OCI-LY7 (cell line): ENCODE results near the gene BEST2. TPM values are rescaled to one million over a fixed set of nuclear protein-coding genes. Genes with fewer than 3 reads are reported as not detected.
A peak's percentile ranks its signal among the peaks of the same experiment; 100 is the strongest.

Experiments
- BruUV-seq: library from RNA; stranded (reverse); fragments of 400-500 nt; replicated peaks from 2 replicates; lab custom pipeline; 2021; lab: Mats Ljungman, UMichigan
- CTCF ChIA-PET: fragments of 300-600 bp; sonication (Branson Sonifier 250); formaldehyde crosslinking; loops from one replicate; lab custom pipeline; 2022; ENCODE audit warnings: antibody characterized with exemption; ENCODE audit not compliant: unreplicated experiment; lab: Charles Lee
- POLR2A ChIA-PET: fragments of 300-600 bp; sonication (Branson Sonifier 250); formaldehyde crosslinking; loops from one replicate; lab custom pipeline; 2022; ENCODE audit warnings: antibody characterized with exemption; lab: Charles Lee
- DNase-seq: peaks from one replicate; pipeline ENCODE4 v3.0.0-alpha.2; 2015; ENCODE audit warnings: low spot score
- H2AFZ ChIP-seq: fragments of 200-600 bp; sonication (generic), shearing (Covaris generic); 2 replicates; pipeline ENCODE4 v1.6.1; 2014; ENCODE audit warnings: mild to moderate bottlenecking, antibody characterized with exemption, low read length, moderate library complexity
- H3K27ac ChIP-seq: fragments of 200-600 bp; sonication (generic); 2 replicates; pipeline ENCODE4 v1.5.1; 2014; ENCODE audit warnings: mixed run types, low read depth, mild to moderate bottlenecking, moderate library complexity, low read length, inconsistent platforms; ENCODE audit not compliant: poor library complexity, severe bottlenecking
- H3K36me3 ChIP-seq: fragments of 200-600 bp; sonication (generic); 2 replicates; pipeline ENCODE4 v1.6.1; 2014; ENCODE audit warnings: mild to moderate bottlenecking, antibody characterized with exemption, low read length, moderate library complexity, mixed read lengths; ENCODE audit not compliant: insufficient read depth
- H3K4me1 ChIP-seq: fragments of 200-600 bp; sonication (generic); 2 replicates; pipeline ENCODE4 v1.5.1; 2014; ENCODE audit warnings: mild to moderate bottlenecking, low read length; ENCODE audit not compliant: insufficient read depth, poor library complexity, severe bottlenecking
- H3K4me2 ChIP-seq: fragments of 200-600 bp; sonication (generic); 2 replicates; pipeline ENCODE4 v1.6.1; 2014; ENCODE audit warnings: mild to moderate bottlenecking, low read length
- H3K4me3 ChIP-seq: fragments of 200-600 bp; sonication (generic); 2 replicates; pipeline ENCODE4 v1.5.1; 2014; ENCODE audit warnings: mild to moderate bottlenecking, low read depth, low read length; ENCODE audit not compliant: poor library complexity, severe bottlenecking
- H3K79me2 ChIP-seq: fragments of 200-600 bp; sonication (generic); 2 replicates; pipeline ENCODE4 v1.6.1; 2016; ENCODE audit warnings: low read depth, mild to moderate bottlenecking, low read length, moderate library complexity, mixed read lengths; ENCODE audit not compliant: insufficient read depth
- H3K9me2 ChIP-seq: fragments of 200-600 bp; sonication (generic); 2 replicates; pipeline ENCODE4 v1.6.1; 2016; ENCODE audit warnings: mild to moderate bottlenecking, low read length, mixed read lengths; ENCODE audit not compliant: insufficient read depth
- H3K9me3 ChIP-seq: fragments of 200-600 bp; sonication (generic); 2 replicates; pipeline ENCODE4 v1.6.1; 2014; ENCODE audit warnings: mild to moderate bottlenecking, mixed run types, low read length, mixed read lengths
- H4K20me1 ChIP-seq: fragments of 200-600 bp; sonication (generic); 2 replicates; pipeline ENCODE4 v1.6.1; 2014; ENCODE audit warnings: mild to moderate bottlenecking, antibody characterized with exemption, low read length, moderate library complexity, mixed read lengths; ENCODE audit not compliant: insufficient read depth
- EZH2phosphoT487 ChIP-seq: fragments of 200-600 bp; sonication (generic); IDR thresholded peaks from 2 replicates; pipeline ENCODE4 v1.6.1; 2018; ENCODE audit warnings: low read depth, borderline replicate concordance, mild to moderate bottlenecking, mixed run types, antibody characterized with exemption, low read length, moderate library complexity, mixed read lengths
- intact Hi-C: fragments of 100-400 bp; cut with micrococcal nuclease; formaldehyde crosslinking; loops from one replicate; pipeline ENCODE4 v1.10.0; 2022; ENCODE audit not compliant: unreplicated experiment
- total RNA-seq, 2 experiments: library from RNA; depleted of rRNA in 1 of 2; stranded (reverse); fragments of >200 nt in 1 of 2; shearing (Covaris generic) in 1 of 2; gene quantifications; 2 replicates each; pipeline ENCODE4 v1.2.3, GENCODE V29; 2014 to 2022
- TF ChIP-seq, protein P1 (sequence below): fragments of 200-600 bp; sonication (generic); conservative IDR thresholded peaks from 2 replicates; pipeline ENCODE4 v1.5.1; 2014; ENCODE audit warnings: mild to moderate bottlenecking, antibody characterized with exemption, low read length, moderate library complexity, mixed read lengths

BEST2 gene
- total RNA-seq, 2 experiments from 2014 or later = not detected

DNA sequence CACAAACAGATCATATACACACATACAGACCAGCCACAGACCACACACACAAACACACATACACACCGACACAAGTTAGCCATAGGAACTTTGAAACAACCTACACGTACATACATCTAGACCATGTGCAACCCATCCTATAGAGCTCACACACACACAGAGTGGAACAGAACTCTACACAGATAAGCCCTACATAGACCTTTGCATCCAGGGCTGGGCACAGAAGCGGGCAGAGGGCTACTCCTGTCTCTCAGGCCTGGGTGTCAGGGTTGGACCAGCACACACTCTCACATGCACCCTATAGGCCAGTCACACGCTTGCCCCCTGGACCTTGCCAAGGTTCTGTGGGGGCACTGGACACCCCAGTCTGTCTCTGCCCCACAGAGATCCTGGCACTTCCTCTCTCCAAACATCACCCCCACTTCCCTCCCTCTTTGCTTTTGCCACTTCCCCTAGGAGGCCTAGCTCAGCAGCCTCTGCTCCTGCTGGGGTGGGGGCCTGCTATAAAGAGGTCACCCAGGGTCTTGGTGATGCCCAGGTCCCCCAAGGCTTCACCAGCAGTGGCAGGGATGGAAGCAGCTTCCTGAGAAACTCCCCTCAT, 33.9 kb downstream of the BEST2 start:
- no peaks in the 10 kb centered on the region for H3K36me3 ChIP-seq
- peak overlapping the region; percentile 47; the same call in 1 of the 2 replicates for H2AFZ ChIP-seq
- TF ChIP-seq, protein P1, sequence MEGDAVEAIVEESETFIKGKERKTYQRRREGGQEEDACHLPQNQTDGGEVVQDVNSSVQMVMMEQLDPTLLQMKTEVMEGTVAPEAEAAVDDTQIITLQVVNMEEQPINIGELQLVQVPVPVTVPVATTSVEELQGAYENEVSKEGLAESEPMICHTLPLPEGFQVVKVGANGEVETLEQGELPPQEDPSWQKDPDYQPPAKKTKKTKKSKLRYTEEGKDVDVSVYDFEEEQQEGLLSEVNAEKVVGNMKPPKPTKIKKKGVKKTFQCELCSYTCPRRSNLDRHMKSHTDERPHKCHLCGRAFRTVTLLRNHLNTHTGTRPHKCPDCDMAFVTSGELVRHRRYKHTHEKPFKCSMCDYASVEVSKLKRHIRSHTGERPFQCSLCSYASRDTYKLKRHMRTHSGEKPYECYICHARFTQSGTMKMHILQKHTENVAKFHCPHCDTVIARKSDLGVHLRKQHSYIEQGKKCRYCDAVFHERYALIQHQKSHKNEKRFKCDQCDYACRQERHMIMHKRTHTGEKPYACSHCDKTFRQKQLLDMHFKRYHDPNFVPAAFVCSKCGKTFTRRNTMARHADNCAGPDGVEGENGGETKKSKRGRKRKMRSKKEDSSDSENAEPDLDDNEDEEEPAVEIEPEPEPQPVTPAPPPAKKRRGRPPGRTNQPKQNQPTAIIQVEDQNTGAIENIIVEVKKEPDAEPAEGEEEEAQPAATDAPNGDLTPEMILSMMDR = no peak
- TF ChIP-seq EZH2phosphoT487 = no peak
- no peaks in the 10 kb centered on the region for H3K9me2 ChIP-seq
- intact Hi-C loops = no loop called here
- DNase-seq = no peak
- H3K79me2 ChIP-seq = no peaks in the 10 kb centered on the region
- H3K27ac ChIP-seq = peak overlapping the region; percentile 27
- POLR2A ChIA-PET = no interaction called here
- H3K4me1 ChIP-seq = peaks cover 76% of the 10 kb centered on the region
- CTCF ChIA-PET = interaction anchor here (0.5 kb wide), 1 partner anchor 53 kb away, joined by 8 read pairs; the partner anchor contains the start of gene MAST1
- H3K4me3 ChIP-seq = no peak overlapping the region
- H4K20me1 ChIP-seq = no peaks in the 10 kb centered on the region
- BruUV-seq = no TSS peak
- no peaks in the 10 kb centered on the region for H3K9me3 ChIP-seq
- H3K4me2 ChIP-seq = peak overlapping the region; percentile 40

DNA sequence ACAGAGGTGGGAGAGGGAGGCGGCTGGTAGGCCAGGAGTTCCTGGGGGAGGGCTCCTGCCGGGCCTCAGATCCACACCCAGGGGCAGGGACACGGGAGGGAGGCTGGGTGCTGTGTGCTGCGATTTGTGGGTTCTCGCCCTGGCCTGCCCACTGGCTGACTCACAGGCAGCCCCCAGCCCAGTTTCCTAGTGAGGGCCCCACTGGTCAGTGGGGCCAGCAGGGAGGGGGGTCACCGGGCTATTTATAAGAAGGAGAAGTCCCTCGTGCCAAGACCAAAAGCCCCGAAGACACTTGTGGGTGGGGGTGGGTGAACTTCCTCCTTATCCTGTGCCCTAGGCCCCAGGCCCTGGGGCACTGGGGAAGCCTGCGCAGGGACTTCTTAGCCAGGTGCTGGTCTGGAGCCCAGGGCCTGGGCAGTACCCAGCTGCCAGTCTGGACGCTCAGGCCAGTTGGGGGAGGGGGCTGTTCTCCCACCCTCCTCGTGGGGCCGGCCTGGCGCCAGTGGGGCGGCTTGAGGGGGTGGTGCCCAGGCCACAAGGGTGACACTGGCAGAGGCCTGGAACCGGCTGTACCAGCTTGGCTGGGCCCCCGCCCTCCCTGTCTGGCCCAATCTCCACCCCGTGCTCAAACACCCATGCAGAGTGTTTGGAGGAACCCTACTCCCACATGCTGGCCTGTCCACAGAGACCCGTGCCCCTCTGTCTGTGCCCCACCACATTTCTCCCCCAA, 34.7 kb downstream of the BEST2 start:
- Histone ChIP-seq H3K9me3 (no peaks in the 10 kb centered on the region), H3K4me2 (peak overlapping the region; percentile 40), H3K4me3 (no peak overlapping the region), H3K4me1 (peaks cover 82% of the 10 kb centered on the region), H2AFZ (peak overlapping the region; percentile 44; the same call in 1 of the 2 replicates), H4K20me1 (no peaks in the 10 kb centered on the region), H3K9me2 (no peaks in the 10 kb centered on the region), H3K27ac (peak overlapping the region; percentile 27), H3K36me3 (no peaks in the 10 kb centered on the region), H3K79me2 (no peaks in the 10 kb centered on the region)
- no peak for TF ChIP-seq EZH2phosphoT487
- TF ChIP-seq, protein P1 = no peak
- intact Hi-C loops = no loop called here
- ChIA-PET CTCF (no interaction called here), POLR2A (no interaction called here)
- no peak for DNase-seq
- BruUV-seq = no TSS peak
